GF-D8 (cell line): Measurements from ENCODE around the gene BRD3.

Experiments used
- DNase-seq: peaks from one replicate; lab custom pipeline; 2025; lab: John Stamatoyannopoulos, UW

The BRD3 gene

GRCh38 chr9:134054891-134055811, 12.7 kb downstream of the BRD3 start:
- DNase-seq: no peak

GRCh38 chr9:134053941-134054761, 13.7 kb downstream of the BRD3 start:
- no peak for DNase-seq

GRCh38 chr9:134053401-134053871, 14.4 kb downstream of the BRD3 start:
- no peak for DNase-seq

- DNase-seq: no peak
Observed at GRCh38 chr9:134052941-134053340, 14.9 kb downstream of the BRD3 start.

GRCh38 chr9:134052491-134052890, 15.3 kb downstream of the BRD3 start:
- DNase-seq: no peak

- no peak for DNase-seq
Observed at GRCh38 chr9:134051319-134051718, 16.5 kb downstream of the BRD3 start.

GRCh38 chr9:134050726-134051125, 17.1 kb downstream of the BRD3 start:
- DNase-seq: no peak

GRCh38 chr9:134049772-134050588, 17.8 kb downstream of the BRD3 start:
- DNase-seq: no peak

- no peak for DNase-seq
Observed at GRCh38 chr9:134049236-134049635, 18.6 kb downstream of the BRD3 start.

- no peak for DNase-seq
Observed at GRCh38 chr9:134048582-134048968, 19.3 kb downstream of the BRD3 start.

- DNase-seq: no peak
Observed at GRCh38 chr9:134047868-134048581, 19.8 kb downstream of the BRD3 start.

- DNase-seq: no peak
Observed at GRCh38 chr9:134046894-134047681, 20.7 kb downstream of the BRD3 start.

- no peak for DNase-seq
Observed at GRCh38 chr9:134045841-134046544, 21.8 kb downstream of the BRD3 start.

- no peak for DNase-seq
Observed at GRCh38 chr9:134044944-134045343, 22.9 kb downstream of the BRD3 start.

- no peak for DNase-seq
Observed at GRCh38 chr9:134043531-134043988, 24.3 kb downstream of the BRD3 start.

GRCh38 chr9:134041649-134041962, 26.2 kb downstream of the BRD3 start:
- no peak for DNase-seq

GRCh38 chr9:134040781-134041648, 26.8 kb downstream of the BRD3 start:
- no peak for DNase-seq

GRCh38 chr9:134040176-134040565, 27.7 kb downstream of the BRD3 start:
- DNase-seq: no peak
